ENCODE results near the gene KRT5.

The KRT5 gene

DNA sequence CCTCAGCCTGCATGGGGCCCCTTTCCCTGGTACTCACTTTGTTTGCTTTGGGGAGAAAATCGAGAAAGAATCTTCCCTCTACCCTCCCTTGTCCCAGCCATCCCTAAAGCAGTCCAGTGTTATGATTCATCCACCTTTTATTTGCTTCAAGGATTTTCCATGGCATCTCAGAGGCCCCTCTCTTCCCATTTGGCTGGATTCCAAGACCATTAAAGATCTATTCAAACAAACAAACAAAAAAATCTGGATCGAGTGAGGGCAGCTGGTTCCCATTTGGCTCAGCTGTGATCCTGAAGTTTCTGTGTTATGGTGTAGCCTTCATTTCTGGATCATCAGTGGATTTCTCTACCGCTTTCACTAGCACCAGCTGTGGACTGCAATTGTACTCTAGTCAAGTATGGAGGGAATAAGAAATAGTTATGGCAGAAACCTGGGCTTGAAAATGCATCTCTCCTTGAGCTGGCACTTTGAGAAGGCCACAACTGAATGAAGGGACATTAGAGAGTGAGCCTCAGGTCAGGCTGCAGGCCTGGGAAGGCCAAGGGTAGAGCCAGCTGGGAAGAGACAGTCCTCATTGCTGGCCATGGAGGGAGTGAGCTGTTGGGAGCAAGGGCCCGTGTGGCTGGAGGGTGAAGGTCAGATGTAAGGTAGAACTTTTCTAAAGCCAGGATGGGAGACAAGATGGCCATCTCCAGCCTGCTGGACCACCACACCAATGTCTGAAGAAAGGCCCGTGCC is 19.1 kb upstream of the KRT5 start:
- H3K27ac ChIP-seq (ENCODE audit: low read depth, low read length) = no peak overlapping the region

DNA sequence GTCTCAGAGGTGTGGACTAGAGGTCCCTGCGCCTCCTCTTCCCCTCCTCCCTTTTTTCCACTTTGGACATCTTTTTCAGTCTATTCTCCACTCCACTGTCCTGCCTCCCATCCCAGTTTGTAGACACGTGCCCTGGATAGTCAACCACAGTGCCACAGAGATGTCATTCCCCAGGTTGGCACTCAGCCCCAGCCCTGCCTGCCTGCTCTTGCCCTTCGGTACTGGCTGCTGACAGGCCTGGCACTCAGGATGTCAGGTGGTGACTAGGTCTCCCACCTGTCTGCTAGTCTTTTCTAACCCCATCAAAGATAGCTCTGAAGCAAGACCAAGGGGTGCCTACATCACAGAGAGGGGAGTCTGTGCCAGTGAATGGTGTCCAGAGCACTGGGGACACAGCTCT is 16.9 kb upstream of the KRT5 start:
- H3K4me3 ChIP-seq (ENCODE audit: low read depth in 1 of 5, low read length in 5 of 5) = no peak overlapping the region
- no peak overlapping the region for H3K27ac ChIP-seq (ENCODE audit: low read depth, low read length)

More for the DNA sequence above, 19.1 kb upstream of the KRT5 start:
- H3K9me3 ChIP-seq (ENCODE audit: control insufficient read depth in 5 of 5, low read length in 5 of 5) = no peaks in the 10 kb centered on the region
- no peak overlapping the region for H3K9ac ChIP-seq (ENCODE audit: low read length in 5 of 5)
- H3K27me3 ChIP-seq (ENCODE audit: control insufficient read depth in 5 of 5, insufficient read depth in 4 of 5, low read length in 5 of 5) = no peaks in the 10 kb centered on the region
- H3K36me3 ChIP-seq (ENCODE audit: control insufficient read depth in 5 of 5, insufficient read depth in 5 of 5, low read length in 5 of 5) = no peaks in the 10 kb centered on the region
- no peak overlapping the region for H3K4me3 ChIP-seq (ENCODE audit: low read depth in 1 of 5, low read length in 5 of 5)
- H3K4me1 ChIP-seq (ENCODE audit: control insufficient read depth in 5 of 5, insufficient read depth in 5 of 5, low read length in 5 of 5) = peaks cover 4 to 11% (median 6%) of the 10 kb centered on the region in 5 donors

DNA sequence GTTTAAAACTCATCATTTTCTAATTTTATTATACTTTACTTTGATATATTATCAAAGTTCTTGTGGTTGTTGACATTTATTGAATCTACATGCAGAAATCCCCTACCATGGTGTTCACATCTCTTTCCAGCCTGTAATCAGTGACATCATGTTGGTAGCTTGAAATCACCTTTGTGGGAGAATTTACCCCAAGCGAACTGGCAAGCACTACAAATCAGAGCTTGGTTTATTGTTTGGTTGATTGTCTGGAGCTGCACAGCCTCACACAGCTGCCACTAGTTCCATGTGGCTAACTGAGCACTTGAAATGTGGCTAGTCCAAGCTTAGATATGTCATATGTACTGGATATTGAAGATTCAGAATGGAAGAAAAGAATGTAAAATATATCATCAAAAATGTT is 15.4 kb upstream of the KRT5 start:
- no peak overlapping the region for H3K9ac ChIP-seq (ENCODE audit: low read length in 5 of 5)
- H3K4me1 ChIP-seq (ENCODE audit: control insufficient read depth in 5 of 5, insufficient read depth in 5 of 5, low read length in 5 of 5) = peaks cover 4 to 14% (median 8%) of the 10 kb centered on the region in 5 donors
- H3K4me3 ChIP-seq (ENCODE audit: low read depth in 1 of 5, low read length in 5 of 5) = no peak overlapping the region
- H3K36me3 ChIP-seq (ENCODE audit: control insufficient read depth in 5 of 5, insufficient read depth in 5 of 5, low read length in 5 of 5) = no peaks in the 10 kb centered on the region
- H3K9me3 ChIP-seq (ENCODE audit: control insufficient read depth in 5 of 5, low read length in 5 of 5) = no peaks in the 10 kb centered on the region
- no peak overlapping the region for H3K27ac ChIP-seq (ENCODE audit: low read depth, low read length)
- no peaks in the 10 kb centered on the region for H3K27me3 ChIP-seq (ENCODE audit: control insufficient read depth in 5 of 5, insufficient read depth in 4 of 5, low read length in 5 of 5)

More for the DNA sequence above, 16.9 kb upstream of the KRT5 start:
- Histone ChIP-seq H3K9me3 (ENCODE audit: control insufficient read depth in 5 of 5, low read length in 5 of 5) (no peaks in the 10 kb centered on the region), H3K4me1 (ENCODE audit: control insufficient read depth in 5 of 5, insufficient read depth in 5 of 5, low read length in 5 of 5) (peaks cover 4 to 11% (median 6%) of the 10 kb centered on the region in 5 donors), H3K9ac (ENCODE audit: low read length in 5 of 5) (no peak overlapping the region), H3K36me3 (ENCODE audit: control insufficient read depth in 5 of 5, insufficient read depth in 5 of 5, low read length in 5 of 5) (no peaks in the 10 kb centered on the region), H3K27me3 (ENCODE audit: control insufficient read depth in 5 of 5, insufficient read depth in 4 of 5, low read length in 5 of 5) (no peaks in the 10 kb centered on the region)

DNA sequence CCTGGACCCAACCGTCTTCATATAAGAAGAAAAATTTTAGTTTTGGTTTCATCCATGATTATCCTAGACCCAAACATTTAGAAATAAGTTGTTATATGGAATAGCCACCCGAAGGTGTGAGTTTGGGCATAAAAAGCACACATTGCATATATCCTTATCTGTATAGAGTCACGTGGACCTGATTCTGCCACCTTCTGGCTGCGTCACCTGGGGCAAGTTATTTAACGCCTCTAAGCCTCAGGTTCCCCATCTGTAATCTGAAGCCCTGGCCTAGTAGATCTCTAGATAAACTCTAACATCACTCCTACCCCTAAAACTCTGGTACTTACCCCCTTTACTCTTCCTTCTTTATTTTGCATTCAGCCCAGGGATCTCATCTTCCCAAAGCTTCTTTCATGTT is 14.3 kb upstream of the KRT5 start:
- Histone ChIP-seq H3K4me1 (ENCODE audit: control insufficient read depth in 5 of 5, insufficient read depth in 5 of 5, low read length in 5 of 5) (peaks cover 4 to 11% (median 6%) of the 10 kb centered on the region in 5 donors), H3K9me3 (ENCODE audit: control insufficient read depth in 5 of 5, low read length in 5 of 5) (no peaks in the 10 kb centered on the region)

DNA sequence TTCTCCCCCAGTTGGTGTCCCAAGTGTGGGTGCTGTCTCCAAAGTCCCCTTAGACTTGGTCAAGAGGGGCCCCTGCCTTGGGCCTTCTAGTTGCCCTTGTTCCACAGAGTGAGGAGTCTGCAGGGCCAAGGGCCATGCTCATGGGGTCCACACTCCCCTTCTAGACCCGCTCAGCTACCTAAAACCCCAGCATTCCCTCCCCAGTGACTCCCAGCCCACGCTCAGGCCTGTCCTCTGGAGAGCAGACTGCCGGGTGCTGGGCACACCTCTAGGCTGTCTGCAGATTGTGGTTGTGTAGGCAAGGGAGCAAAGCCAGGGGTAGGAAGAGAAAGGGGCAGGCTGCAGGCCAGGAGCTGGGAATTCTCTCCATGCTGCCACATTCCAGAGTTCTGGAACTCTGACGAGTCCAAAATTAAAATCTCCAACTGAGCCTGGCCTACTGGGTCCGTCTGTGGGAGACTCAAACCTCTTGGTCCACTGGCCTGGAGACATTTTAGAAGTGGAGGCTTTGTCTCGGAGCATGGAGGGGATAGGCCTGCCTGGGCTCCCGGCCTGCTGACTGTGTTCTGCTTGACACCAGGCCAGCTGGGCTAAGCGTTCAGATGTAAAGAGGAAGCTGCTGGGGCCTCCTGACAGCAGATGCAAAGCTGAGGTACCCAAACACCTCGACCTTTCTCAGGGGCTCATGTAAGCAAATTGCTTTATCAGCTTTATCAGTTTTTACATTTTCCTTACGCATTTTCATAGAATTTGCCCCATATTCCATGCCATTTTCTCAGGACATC is 13.7 kb upstream of the KRT5 start:
- H3K9ac ChIP-seq (ENCODE audit: low read length in 5 of 5) = no peak overlapping the region
- no peaks in the 10 kb centered on the region for H3K36me3 ChIP-seq (ENCODE audit: control insufficient read depth in 5 of 5, insufficient read depth in 5 of 5, low read length in 5 of 5)
- peaks cover 0 to 9% (median 6%) of the 10 kb centered on the region in 5 donors for H3K4me1 ChIP-seq (ENCODE audit: control insufficient read depth in 5 of 5, insufficient read depth in 5 of 5, low read length in 5 of 5)
- peak overlapping the region; percentile 37 for H3K27ac ChIP-seq (ENCODE audit: low read depth, low read length)
- H3K27me3 ChIP-seq (ENCODE audit: control insufficient read depth in 5 of 5, insufficient read depth in 4 of 5, low read length in 5 of 5) = peaks cover 0 to 3% (median 0%) of the 10 kb centered on the region in 5 donors
- H3K4me3 ChIP-seq (ENCODE audit: low read depth in 1 of 5, low read length in 5 of 5) = no peak overlapping the region
- no peaks in the 10 kb centered on the region for H3K9me3 ChIP-seq (ENCODE audit: control insufficient read depth in 5 of 5, low read length in 5 of 5)

More for the DNA sequence above, 14.3 kb upstream of the KRT5 start:
- H3K36me3 ChIP-seq (ENCODE audit: control insufficient read depth in 5 of 5, insufficient read depth in 5 of 5, low read length in 5 of 5) = no peaks in the 10 kb centered on the region
- H3K27me3 ChIP-seq (ENCODE audit: control insufficient read depth in 5 of 5, insufficient read depth in 4 of 5, low read length in 5 of 5) = peaks cover 0 to 3% (median 0%) of the 10 kb centered on the region in 5 donors
- no peak overlapping the region for H3K27ac ChIP-seq (ENCODE audit: low read depth, low read length)
- H3K4me3 ChIP-seq (ENCODE audit: low read depth in 1 of 5, low read length in 5 of 5) = no peak overlapping the region
- H3K9ac ChIP-seq (ENCODE audit: low read length in 5 of 5) = no peak overlapping the region

DNA sequence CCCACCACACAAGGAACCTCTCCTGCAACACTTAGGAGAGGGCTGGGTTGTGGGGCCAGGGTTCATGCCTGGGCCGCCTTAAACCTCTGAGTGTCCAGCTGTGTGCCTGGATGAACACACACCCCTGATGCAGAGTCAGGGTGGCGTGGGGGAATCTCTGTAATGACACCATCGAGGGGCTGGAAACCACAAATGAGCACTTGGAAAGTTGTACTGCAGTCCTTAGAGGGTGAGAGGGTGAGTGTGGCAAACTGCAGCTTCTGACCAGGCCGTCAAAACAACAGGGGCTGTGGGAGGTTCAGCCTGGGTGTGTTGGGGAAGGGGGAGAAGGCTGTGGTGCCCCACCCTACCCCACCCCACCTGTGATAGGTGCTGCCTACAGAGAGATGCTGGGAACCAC is 12.4 kb upstream of the KRT5 start:
- Histone ChIP-seq H3K36me3 (ENCODE audit: control insufficient read depth in 5 of 5, insufficient read depth in 5 of 5, low read length in 5 of 5) (no peaks in the 10 kb centered on the region), H3K4me3 (ENCODE audit: low read depth in 1 of 5, low read length in 5 of 5) (no peak overlapping the region), H3K9me3 (ENCODE audit: control insufficient read depth in 5 of 5, low read length in 5 of 5) (no peaks in the 10 kb centered on the region), H3K4me1 (ENCODE audit: control insufficient read depth in 5 of 5, insufficient read depth in 5 of 5, low read length in 5 of 5) (peaks cover 0 to 13% (median 6%) of the 10 kb centered on the region in 5 donors), H3K27ac (ENCODE audit: low read depth, low read length) (no peak overlapping the region), H3K9ac (ENCODE audit: low read length in 5 of 5) (no peak overlapping the region), H3K27me3 (ENCODE audit: control insufficient read depth in 5 of 5, insufficient read depth in 4 of 5, low read length in 5 of 5) (peaks cover 0 to 3% (median 0%) of the 10 kb centered on the region in 5 donors)

DNA sequence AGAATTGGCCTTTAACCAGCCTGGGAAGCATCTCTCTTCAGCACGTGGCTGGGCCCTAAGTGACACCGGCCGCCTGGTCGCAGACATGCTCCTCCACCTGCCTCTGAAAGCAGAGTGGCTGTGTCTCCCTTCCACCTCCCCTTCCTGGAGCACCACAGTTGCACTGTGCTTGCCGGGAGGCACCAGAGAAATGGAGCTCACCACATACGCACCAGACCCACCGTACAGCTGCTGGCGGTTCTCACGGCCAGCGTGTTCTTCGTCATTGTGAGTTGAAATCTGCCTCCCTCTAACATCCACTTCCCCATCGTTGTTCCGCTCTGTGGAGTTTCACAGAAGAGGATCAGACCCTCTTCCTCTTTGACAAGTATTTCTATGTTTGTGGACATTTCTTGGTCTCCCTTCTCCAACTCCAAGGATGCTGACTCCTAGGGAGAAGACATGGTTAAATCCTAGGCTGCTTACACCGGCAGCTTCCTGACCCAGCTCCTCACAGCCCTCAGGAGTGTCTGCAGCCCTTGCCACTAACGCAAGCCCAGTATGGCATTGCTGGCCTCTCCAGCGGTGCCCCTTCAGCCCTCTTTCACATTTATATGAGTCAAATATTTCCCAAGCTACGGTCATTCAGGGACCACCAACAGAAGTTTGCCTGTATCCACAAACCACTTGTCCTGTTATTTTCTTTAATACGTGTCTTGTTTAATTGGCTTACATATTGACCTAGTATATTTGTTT is 11.5 kb upstream of the KRT5 start:
- H3K27ac ChIP-seq (ENCODE audit: low read depth, low read length) = no peak overlapping the region
- no peaks in the 10 kb centered on the region for H3K9me3 ChIP-seq (ENCODE audit: control insufficient read depth in 5 of 5, low read length in 5 of 5)
- no peak overlapping the region for H3K4me3 ChIP-seq (ENCODE audit: low read depth in 1 of 5, low read length in 5 of 5)

DNA sequence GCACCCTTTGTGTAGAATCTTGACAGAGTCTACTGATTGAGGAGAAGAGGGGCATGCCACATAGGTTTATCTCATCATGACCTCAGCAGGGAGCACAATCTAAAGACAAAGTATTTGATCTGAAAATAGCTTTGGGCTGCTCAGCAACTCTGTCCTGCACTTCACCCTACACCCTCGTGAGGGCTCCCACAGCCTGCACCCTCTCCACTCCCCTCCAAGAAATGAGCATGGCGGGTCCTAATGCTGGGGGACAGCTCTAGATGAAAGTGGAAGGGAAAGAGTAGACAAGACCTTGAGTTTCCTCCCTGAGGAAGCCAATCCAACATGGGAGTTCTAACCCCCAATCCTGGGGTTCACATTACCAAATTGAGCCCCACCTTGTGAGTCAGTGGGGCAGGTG is 10.7 kb upstream of the KRT5 start:
- H3K9me3 ChIP-seq (ENCODE audit: control insufficient read depth in 5 of 5, low read length in 5 of 5) = no peaks in the 10 kb centered on the region
- no peak overlapping the region for H3K27ac ChIP-seq (ENCODE audit: low read depth, low read length)
- H3K9ac ChIP-seq (ENCODE audit: low read length in 5 of 5) = no peak overlapping the region
- H3K27me3 ChIP-seq (ENCODE audit: control insufficient read depth in 5 of 5, insufficient read depth in 4 of 5, low read length in 5 of 5) = peaks cover 0 to 3% (median 0%) of the 10 kb centered on the region in 5 donors
- no peaks in the 10 kb centered on the region for H3K36me3 ChIP-seq (ENCODE audit: control insufficient read depth in 5 of 5, insufficient read depth in 5 of 5, low read length in 5 of 5)
- no peak overlapping the region for H3K4me3 ChIP-seq (ENCODE audit: low read depth in 1 of 5, low read length in 5 of 5)
- peaks cover 0 to 15% (median 6%) of the 10 kb centered on the region in 5 donors for H3K4me1 ChIP-seq (ENCODE audit: control insufficient read depth in 5 of 5, insufficient read depth in 5 of 5, low read length in 5 of 5)

More for the DNA sequence above, 11.5 kb upstream of the KRT5 start:
- no peaks in the 10 kb centered on the region for H3K36me3 ChIP-seq (ENCODE audit: control insufficient read depth in 5 of 5, insufficient read depth in 5 of 5, low read length in 5 of 5)
- peaks cover 0 to 15% (median 6%) of the 10 kb centered on the region in 5 donors for H3K4me1 ChIP-seq (ENCODE audit: control insufficient read depth in 5 of 5, insufficient read depth in 5 of 5, low read length in 5 of 5)
- peaks cover 0 to 3% (median 0%) of the 10 kb centered on the region in 5 donors for H3K27me3 ChIP-seq (ENCODE audit: control insufficient read depth in 5 of 5, insufficient read depth in 4 of 5, low read length in 5 of 5)
- H3K9ac ChIP-seq (ENCODE audit: low read length in 5 of 5) = no peak overlapping the region

DNA sequence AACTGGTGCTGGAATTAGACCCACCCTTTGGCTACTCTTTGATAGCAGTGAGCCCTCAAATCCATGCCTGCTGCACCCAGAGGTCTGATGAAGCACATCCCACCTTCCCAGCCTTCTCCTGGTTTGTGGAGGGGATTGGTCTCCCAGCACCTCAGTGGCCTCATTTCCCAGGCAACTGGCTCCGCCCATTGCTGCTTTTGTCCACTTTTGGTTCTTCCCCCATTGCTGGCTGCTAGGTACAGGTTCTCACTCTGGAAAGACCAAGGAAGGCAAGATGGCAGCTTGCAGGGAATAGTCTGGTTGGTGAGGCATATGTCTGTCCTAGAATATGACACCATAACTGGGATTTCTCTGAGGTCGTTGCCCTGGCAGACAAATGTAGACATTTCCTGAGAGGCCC is 10.2 kb upstream of the KRT5 start:
- no peak overlapping the region for H3K9ac ChIP-seq (ENCODE audit: low read length in 5 of 5)
- H3K27ac ChIP-seq (ENCODE audit: low read depth, low read length) = no peak overlapping the region
- H3K9me3 ChIP-seq (ENCODE audit: control insufficient read depth in 5 of 5, low read length in 5 of 5) = no peaks in the 10 kb centered on the region
- peaks cover 0 to 3% (median 0%) of the 10 kb centered on the region in 5 donors for H3K27me3 ChIP-seq (ENCODE audit: control insufficient read depth in 5 of 5, insufficient read depth in 4 of 5, low read length in 5 of 5)
- no peaks in the 10 kb centered on the region for H3K36me3 ChIP-seq (ENCODE audit: control insufficient read depth in 5 of 5, insufficient read depth in 5 of 5, low read length in 5 of 5)
- peaks cover 0 to 15% (median 6%) of the 10 kb centered on the region in 5 donors for H3K4me1 ChIP-seq (ENCODE audit: control insufficient read depth in 5 of 5, insufficient read depth in 5 of 5, low read length in 5 of 5)
- no peak overlapping the region for H3K4me3 ChIP-seq (ENCODE audit: low read depth in 1 of 5, low read length in 5 of 5)
